Measurements from ENCODE around the gene ZFP64. TPM values are rescaled to one million over a fixed set of nuclear protein-coding genes. Genes with fewer than 3 reads are reported as not detected.
A peak's percentile ranks its signal among the peaks of the same experiment; 100 is the strongest.

ZFP64 gene
- total and polyA plus RNA-seq, 5 donors from 2014 or later, result 6.7 to 14.9 (median 8.3) TPM

GRCh38 chr20:52181766-52182165 lies 9.8 kb downstream of the ZFP64 start:
- Mint-ChIP-seq H3K27ac (peak overlapping the region in 1 of 3 donors; percentile 72), H3K9me3 (no peaks in the 10 kb centered on the region), H3K4me3 (no peak overlapping the region), H3K27me3 (no peaks in the 10 kb centered on the region), H3K36me3 (peaks cover 45% of the 10 kb centered on the region), H3K4me1 (peaks cover 7 to 9% (median 8%) of the 10 kb centered on the region in 4 donors)
- no peak for ATAC-seq (ENCODE audit: low read depth in 2 of 2)
- no peaks in the 10 kb centered on the region for H3K4me1 ChIP-seq (ENCODE audit: control insufficient read depth, insufficient read depth, low read length, poor library complexity, severe bottlenecking)
- H3K27me3 ChIP-seq (ENCODE audit: control insufficient read depth, insufficient read depth, low read length), result no peaks in the 10 kb centered on the region
- H3K4me3 ChIP-seq (ENCODE audit: low read depth, low read length), result no peak overlapping the region
- DNase-seq, result no peak
- no peak overlapping the region for H3K27ac ChIP-seq (ENCODE audit: insufficient read depth, low read length, poor library complexity, severe bottlenecking)
- peaks cover 26% of the 10 kb centered on the region for H3K36me3 ChIP-seq (ENCODE audit: control insufficient read depth, insufficient read depth, low read length)
- H3K9me3 ChIP-seq (ENCODE audit: control insufficient read depth in 2 of 2, low read length in 2 of 2), result no peaks in the 10 kb centered on the region

DNA sequence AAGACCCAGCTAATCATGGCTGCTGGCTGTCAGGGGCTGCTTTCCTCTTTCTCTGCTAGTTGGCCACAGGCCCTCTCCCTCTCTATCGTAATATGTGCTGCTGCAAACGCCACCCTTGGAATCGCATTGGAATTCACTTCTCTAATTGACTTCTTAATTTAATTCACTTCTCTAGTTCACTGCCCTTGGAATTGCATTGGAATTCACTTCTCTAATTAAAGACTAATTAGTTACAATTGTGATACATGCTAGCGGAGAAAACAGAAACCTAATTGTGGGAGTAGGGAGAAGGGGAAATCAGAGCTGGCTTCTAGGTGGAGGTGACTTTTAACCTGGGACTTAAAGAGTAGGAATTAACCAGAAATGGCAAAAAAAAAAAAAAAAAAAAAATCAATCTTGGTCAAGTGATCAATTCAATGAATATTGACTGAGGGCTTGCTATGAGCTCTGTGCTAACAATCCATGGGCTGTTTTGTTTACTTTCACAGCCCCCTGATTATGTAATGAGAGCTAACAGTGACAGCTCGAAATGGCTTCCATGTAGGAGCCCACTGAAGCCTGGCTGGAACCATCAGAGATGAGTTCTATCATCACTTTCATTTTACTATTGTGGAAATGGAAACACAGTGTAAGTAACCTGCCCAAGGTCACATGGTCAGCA lies 11.3 kb downstream of the ZFP64 start:
- Mint-ChIP-seq H3K4me3 (no peak overlapping the region), H3K4me1 (peaks cover 7 to 9% (median 8%) of the 10 kb centered on the region in 4 donors), H3K27me3 (no peaks in the 10 kb centered on the region), H3K9me3 (no peaks in the 10 kb centered on the region), H3K27ac (peak overlapping the region in 2 of 3 donors; percentile 28 to 44), H3K36me3 (peaks cover 33% of the 10 kb centered on the region)
- Histone ChIP-seq H3K9me3 (ENCODE audit: control insufficient read depth in 2 of 2, low read length in 2 of 2) (no peaks in the 10 kb centered on the region), H3K27ac (ENCODE audit: insufficient read depth, low read length, poor library complexity, severe bottlenecking) (no peak overlapping the region), H3K4me3 (ENCODE audit: low read depth, low read length) (no peak overlapping the region), H3K27me3 (ENCODE audit: control insufficient read depth, insufficient read depth, low read length) (no peaks in the 10 kb centered on the region), H3K36me3 (ENCODE audit: control insufficient read depth, insufficient read depth, low read length) (peaks cover 18% of the 10 kb centered on the region), H3K4me1 (ENCODE audit: control insufficient read depth, insufficient read depth, low read length, poor library complexity, severe bottlenecking) (no peaks in the 10 kb centered on the region)
- ATAC-seq (ENCODE audit: low read depth in 2 of 2) (no peak), DNase-seq (no peak)

- Histone ChIP-seq H3K4me1 (ENCODE audit: control insufficient read depth, insufficient read depth, low read length, poor library complexity, severe bottlenecking) (no peaks in the 10 kb centered on the region), H3K9me3 (ENCODE audit: control insufficient read depth in 2 of 2, low read length in 2 of 2) (no peaks in the 10 kb centered on the region), H3K36me3 (ENCODE audit: control insufficient read depth, insufficient read depth, low read length) (peaks cover 12% of the 10 kb centered on the region), H3K4me3 (ENCODE audit: low read depth, low read length) (no peak overlapping the region), H3K27ac (ENCODE audit: insufficient read depth, low read length, poor library complexity, severe bottlenecking) (no peak overlapping the region), H3K27me3 (ENCODE audit: control insufficient read depth, insufficient read depth, low read length) (no peaks in the 10 kb centered on the region)
- no peak for DNase-seq
- Mint-ChIP-seq H3K36me3 (peaks cover 33% of the 10 kb centered on the region), H3K9me3 (no peaks in the 10 kb centered on the region), H3K4me1 (peaks cover 7 to 9% (median 8%) of the 10 kb centered on the region in 4 donors), H3K27me3 (no peaks in the 10 kb centered on the region), H3K4me3 (no peak overlapping the region), H3K27ac (peak overlapping the region in 1 of 3 donors; percentile 44)
- ATAC-seq (ENCODE audit: low read depth in 2 of 2), result no peak
Observed at GRCh38 chr20:52179331-52180179, 12.0 kb downstream of the ZFP64 start.

- Mint-ChIP-seq H3K4me3 (no peak overlapping the region), H3K36me3 (peaks cover 27% of the 10 kb centered on the region), H3K9me3 (no peaks in the 10 kb centered on the region), H3K4me1 (peaks cover 7 to 9% (median 8%) of the 10 kb centered on the region in 4 donors), H3K27me3 (no peaks in the 10 kb centered on the region), H3K27ac (no peak overlapping the region)
- Histone ChIP-seq H3K27me3 (ENCODE audit: control insufficient read depth, insufficient read depth, low read length) (no peaks in the 10 kb centered on the region), H3K27ac (ENCODE audit: insufficient read depth, low read length, poor library complexity, severe bottlenecking) (no peak overlapping the region), H3K9me3 (ENCODE audit: control insufficient read depth in 2 of 2, low read length in 2 of 2) (no peaks in the 10 kb centered on the region), H3K4me3 (ENCODE audit: low read depth, low read length) (no peak overlapping the region), H3K36me3 (ENCODE audit: control insufficient read depth, insufficient read depth, low read length) (peaks cover 6% of the 10 kb centered on the region), H3K4me1 (ENCODE audit: control insufficient read depth, insufficient read depth, low read length, poor library complexity, severe bottlenecking) (no peaks in the 10 kb centered on the region)
- no peak for DNase-seq
- ATAC-seq (ENCODE audit: low read depth in 2 of 2), result no peak
Observed at GRCh38 chr20:52178691-52179090, 12.9 kb downstream of the ZFP64 start.

DNA sequence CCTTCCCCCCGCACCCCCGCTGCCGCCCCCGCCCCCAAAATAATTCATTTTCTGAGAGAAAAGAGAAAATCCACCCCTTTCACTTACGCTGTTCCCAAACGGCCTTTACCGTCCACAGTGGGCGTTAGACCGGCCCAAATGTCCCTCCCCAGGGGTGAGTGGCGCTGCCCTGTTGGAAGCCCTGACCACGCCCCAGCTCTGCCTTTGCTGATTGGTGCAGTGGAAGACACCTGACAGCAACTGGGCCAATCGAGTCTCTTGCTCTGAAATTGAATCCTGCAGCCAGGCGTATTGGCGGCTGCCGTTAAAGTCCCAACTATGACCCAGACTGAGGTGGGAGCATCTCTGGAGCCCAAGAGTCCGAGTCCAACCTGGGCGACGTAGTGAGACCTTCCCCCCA lies 15.7 kb downstream of the ZFP64 start:
- Histone ChIP-seq H3K36me3 (ENCODE audit: control insufficient read depth, insufficient read depth, low read length) (peaks cover 8% of the 10 kb centered on the region), H3K27me3 (ENCODE audit: control insufficient read depth, insufficient read depth, low read length) (no peaks in the 10 kb centered on the region), H3K27ac (ENCODE audit: insufficient read depth, low read length, poor library complexity, severe bottlenecking) (no peak overlapping the region), H3K9me3 (ENCODE audit: control insufficient read depth in 2 of 2, low read length in 2 of 2) (no peaks in the 10 kb centered on the region), H3K4me1 (ENCODE audit: control insufficient read depth, insufficient read depth, low read length, poor library complexity, severe bottlenecking) (no peaks in the 10 kb centered on the region), H3K4me3 (ENCODE audit: low read depth, low read length) (no peak overlapping the region)
- DNase-seq, result no peak
- no peak for ATAC-seq (ENCODE audit: low read depth in 2 of 2)
- no peak overlapping the region for H3K27ac Mint-ChIP-seq
- H3K27me3 Mint-ChIP-seq, result no peaks in the 10 kb centered on the region
- peaks cover 8 to 13% (median 8%) of the 10 kb centered on the region in 4 donors for H3K4me1 Mint-ChIP-seq
- H3K9me3 Mint-ChIP-seq, result no peaks in the 10 kb centered on the region
- H3K4me3 Mint-ChIP-seq, result no peak overlapping the region
- H3K36me3 Mint-ChIP-seq, result peaks cover 25% of the 10 kb centered on the region

DNA sequence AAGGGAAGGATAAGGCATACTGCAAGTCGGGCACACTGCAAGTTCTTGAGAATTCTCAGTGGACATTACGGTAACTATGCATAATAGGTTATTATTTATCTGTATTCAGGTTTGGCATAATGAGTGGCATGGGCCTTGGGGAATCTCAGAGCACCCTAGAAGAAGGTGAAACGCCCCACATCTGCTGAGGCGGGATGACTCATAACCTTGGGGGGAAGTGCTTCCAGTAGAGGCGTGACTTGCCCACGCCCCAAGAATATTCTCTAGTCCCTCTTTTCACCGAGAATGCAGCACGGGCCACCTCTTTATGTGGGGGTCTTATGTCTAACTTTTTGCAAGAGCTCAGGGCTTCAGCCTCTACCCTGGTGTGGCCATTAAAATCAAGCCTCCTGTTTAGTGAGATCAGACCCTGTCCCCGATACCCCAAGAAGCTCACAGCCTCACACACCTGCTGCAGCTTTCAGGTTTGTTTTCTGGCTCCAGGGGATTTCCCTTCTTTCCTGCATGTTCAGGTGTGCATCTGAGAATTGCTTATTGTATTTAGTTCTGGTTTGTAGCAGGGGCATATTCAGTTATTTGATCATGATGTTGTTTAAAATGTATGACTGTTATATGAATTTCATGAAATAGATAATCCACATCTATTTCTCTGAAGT lies 19.1 kb downstream of the ZFP64 start:
- ATAC-seq (ENCODE audit: low read depth in 2 of 2), result no peak
- H3K4me1 Mint-ChIP-seq, result peaks cover 0 to 8% (median 3%) of the 10 kb centered on the region in 4 donors
- H3K36me3 Mint-ChIP-seq, result peaks cover 24% of the 10 kb centered on the region
- H3K27me3 Mint-ChIP-seq, result no peaks in the 10 kb centered on the region
- H3K4me3 ChIP-seq (ENCODE audit: low read depth, low read length), result no peak overlapping the region
- H3K27me3 ChIP-seq (ENCODE audit: control insufficient read depth, insufficient read depth, low read length), result no peaks in the 10 kb centered on the region
- DNase-seq, result no peak
- no peak overlapping the region for H3K27ac ChIP-seq (ENCODE audit: insufficient read depth, low read length, poor library complexity, severe bottlenecking)
- H3K9me3 Mint-ChIP-seq, result no peaks in the 10 kb centered on the region
- H3K9me3 ChIP-seq (ENCODE audit: control insufficient read depth in 2 of 2, low read length in 2 of 2), result no peaks in the 10 kb centered on the region
- H3K4me3 Mint-ChIP-seq, result no peak overlapping the region
- H3K27ac Mint-ChIP-seq, result peak overlapping the region in 1 of 3 donors; percentile 75
- peaks cover 13% of the 10 kb centered on the region for H3K36me3 ChIP-seq (ENCODE audit: control insufficient read depth, insufficient read depth, low read length)
- no peaks in the 10 kb centered on the region for H3K4me1 ChIP-seq (ENCODE audit: control insufficient read depth, insufficient read depth, low read length, poor library complexity, severe bottlenecking)

DNA sequence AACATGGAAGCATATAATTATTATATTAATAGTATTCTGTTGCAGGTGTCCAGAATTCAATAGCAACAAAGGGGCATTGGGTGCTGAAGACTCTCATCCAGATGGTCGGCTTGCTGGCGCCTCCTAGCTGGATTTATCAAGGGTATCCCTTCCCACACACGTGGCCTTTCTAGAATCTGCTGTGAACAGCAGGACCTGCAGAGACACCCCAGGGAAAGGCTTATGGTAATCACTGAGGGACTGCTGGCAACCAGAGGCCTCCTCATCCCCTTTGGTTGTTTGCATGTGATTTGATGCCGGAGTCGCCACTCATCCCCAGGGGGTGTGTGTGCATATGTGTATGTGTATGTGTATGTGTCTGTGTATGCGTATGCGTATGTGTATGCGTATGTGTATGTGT lies 20.6 kb downstream of the ZFP64 start:
- no peak overlapping the region for H3K4me3 ChIP-seq (ENCODE audit: low read depth, low read length)
- ATAC-seq (ENCODE audit: low read depth in 2 of 2), result no peak
- H3K4me1 Mint-ChIP-seq, result peaks cover 0 to 8% (median 3%) of the 10 kb centered on the region in 4 donors
- H3K27ac Mint-ChIP-seq, result no peak overlapping the region
- H3K27ac ChIP-seq (ENCODE audit: insufficient read depth, low read length, poor library complexity, severe bottlenecking), result no peak overlapping the region
- no peak overlapping the region for H3K4me3 Mint-ChIP-seq
- no peaks in the 10 kb centered on the region for H3K27me3 Mint-ChIP-seq
- H3K27me3 ChIP-seq (ENCODE audit: control insufficient read depth, insufficient read depth, low read length), result no peaks in the 10 kb centered on the region
- no peaks in the 10 kb centered on the region for H3K4me1 ChIP-seq (ENCODE audit: control insufficient read depth, insufficient read depth, low read length, poor library complexity, severe bottlenecking)
- H3K9me3 ChIP-seq (ENCODE audit: control insufficient read depth in 2 of 2, low read length in 2 of 2), result no peaks in the 10 kb centered on the region
- H3K36me3 ChIP-seq (ENCODE audit: control insufficient read depth, insufficient read depth, low read length), result peaks cover 16% of the 10 kb centered on the region
- peaks cover 0 to 1% (median 0%) of the 10 kb centered on the region in 7 donors for H3K9me3 Mint-ChIP-seq
- DNase-seq, result no peak
- H3K36me3 Mint-ChIP-seq, result peaks cover 34% of the 10 kb centered on the region
